ENCODE results near the gene KCNG2.

DNA sequence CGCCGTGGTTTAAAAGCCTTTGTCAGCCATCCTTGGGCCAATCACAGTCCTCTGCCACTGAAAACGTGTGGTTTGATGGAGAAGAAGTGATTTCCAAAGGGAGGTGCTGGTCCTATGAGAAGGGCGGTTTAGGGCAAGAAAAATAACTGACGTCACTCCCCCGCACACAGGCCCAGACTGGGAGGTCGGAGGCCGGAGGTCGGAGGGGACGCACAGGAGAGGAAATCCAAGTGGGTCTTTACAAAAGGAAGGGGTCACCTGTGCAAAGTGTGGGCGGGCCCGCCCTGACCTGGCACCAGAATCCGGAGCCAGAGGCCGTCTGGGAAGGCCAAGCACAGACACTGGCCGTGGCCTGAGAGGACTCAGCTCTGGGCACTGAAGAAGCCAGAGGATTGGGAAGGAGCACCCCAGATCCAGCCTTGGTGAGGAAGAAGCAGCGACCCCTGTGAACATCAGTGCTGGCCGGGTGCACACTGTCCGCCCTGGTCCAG is 18.0 kb upstream of the KCNG2 start:
- TF ChIP-seq, protein P1, sequence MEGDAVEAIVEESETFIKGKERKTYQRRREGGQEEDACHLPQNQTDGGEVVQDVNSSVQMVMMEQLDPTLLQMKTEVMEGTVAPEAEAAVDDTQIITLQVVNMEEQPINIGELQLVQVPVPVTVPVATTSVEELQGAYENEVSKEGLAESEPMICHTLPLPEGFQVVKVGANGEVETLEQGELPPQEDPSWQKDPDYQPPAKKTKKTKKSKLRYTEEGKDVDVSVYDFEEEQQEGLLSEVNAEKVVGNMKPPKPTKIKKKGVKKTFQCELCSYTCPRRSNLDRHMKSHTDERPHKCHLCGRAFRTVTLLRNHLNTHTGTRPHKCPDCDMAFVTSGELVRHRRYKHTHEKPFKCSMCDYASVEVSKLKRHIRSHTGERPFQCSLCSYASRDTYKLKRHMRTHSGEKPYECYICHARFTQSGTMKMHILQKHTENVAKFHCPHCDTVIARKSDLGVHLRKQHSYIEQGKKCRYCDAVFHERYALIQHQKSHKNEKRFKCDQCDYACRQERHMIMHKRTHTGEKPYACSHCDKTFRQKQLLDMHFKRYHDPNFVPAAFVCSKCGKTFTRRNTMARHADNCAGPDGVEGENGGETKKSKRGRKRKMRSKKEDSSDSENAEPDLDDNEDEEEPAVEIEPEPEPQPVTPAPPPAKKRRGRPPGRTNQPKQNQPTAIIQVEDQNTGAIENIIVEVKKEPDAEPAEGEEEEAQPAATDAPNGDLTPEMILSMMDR (IDR thresholded peaks at IDR 0.05; ENCODE audit: poor library complexity): no peak
- no peak for TF ChIP-seq EZH2 (IDR thresholded peaks at IDR 0.05; ENCODE audit: borderline replicate concordance)
